ENCODE data around the gene SIRPA.

SIRPA gene

DNA sequence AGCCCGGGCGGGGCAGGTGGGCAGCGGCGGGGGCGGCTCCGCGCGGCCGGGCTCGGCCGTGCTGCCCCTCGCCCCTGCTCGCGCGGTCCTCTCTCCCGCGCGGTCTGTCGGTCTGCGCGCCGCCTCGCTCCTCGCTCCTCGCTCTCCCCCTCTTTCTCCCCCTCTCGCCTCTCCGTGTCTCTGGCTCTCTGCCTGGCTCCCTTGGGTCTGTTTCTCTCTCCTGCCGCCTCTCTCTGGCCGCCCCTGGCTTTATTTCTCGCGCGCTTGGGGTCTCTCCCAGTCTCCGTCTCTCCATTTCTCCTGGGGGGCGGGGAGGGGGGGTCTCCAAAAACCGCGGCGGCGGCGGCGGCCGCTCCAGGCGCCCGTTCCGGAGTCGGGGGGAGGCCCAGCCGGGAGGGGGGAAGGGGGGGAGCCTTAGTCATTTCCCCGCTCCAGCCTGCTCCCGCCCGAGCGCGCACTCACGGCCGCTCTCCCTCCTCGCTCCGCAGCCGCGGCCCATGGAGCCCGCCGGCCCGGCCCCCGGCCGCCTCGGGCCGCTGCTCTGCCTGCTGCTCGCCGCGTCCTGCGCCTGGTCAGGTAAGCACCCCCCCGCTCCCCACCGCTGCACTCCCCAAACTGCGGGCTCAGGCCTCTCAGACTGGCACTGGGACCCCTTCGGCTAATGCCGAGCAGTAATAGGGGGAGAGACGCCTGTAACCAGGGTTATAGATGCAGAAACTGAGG, at the start of gene SIRPA:
Gene SIRPA (plus strand): TSS at position 457 of the 723 bp plus-strand sequence. CDS start 41 bp downstream, at position 498.
- peak in 1 of 2 experiments; percentile 10 for DNase-seq

DNA sequence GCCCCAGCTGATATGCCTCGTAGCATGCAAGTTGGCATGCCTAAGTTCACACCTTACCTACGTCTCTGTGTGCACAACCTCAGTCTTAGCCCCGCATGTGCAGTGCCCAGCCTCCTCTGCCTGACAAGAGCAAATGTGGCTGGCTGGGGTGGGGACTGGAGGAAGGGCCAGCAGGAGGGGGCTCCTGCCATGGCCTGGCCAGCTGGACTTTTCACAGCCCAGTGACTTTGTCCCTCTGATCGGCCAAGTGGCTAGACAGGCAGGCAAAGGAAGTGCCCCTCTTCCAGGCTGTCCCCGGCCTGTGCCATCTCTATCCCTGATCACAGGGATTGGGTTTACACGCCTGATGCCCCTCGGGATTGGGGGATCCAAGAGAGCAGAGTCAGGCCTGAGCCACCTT, 49.5 kb upstream of the SIRPA start:
- no peak for DNase-seq

DNA sequence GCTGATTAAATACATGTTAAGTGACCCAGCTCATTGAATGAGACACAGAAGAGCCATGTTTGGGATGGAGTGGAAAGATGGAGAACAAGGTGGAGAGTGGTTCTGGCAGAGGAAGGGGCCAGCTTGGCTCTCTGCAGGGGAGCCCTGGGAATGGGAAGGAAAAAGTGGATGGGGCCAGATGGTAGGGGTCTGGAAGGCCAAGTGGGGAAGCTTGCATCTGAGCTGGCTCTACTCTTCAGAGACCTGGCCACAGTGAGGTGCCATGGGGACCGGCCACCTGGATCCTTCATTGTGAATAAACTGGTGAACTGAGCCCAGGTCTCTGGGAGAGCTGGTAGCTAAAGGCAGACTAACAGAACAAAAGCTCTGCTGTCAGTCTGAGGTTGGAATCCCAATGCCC, 48.9 kb upstream of the SIRPA start:
- no peak for DNase-seq

DNA sequence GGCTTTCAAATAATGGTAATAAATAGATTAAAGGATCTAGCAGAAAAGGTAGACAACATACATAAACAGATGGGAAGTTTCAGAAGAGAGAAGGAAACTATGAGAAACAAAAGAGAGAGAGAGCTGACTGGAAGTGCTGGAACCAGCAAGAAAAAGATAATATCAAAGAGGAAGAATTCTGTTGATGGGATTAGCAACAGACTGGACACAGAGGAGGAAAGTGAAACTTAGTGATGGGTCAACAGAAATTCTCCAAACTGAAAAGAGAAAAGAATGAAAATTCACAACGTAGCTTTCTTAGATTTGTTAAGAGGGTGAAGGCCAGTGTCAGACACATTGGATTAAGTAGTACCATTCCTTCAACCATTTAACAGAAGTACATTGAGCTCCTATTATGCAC, 48.3 kb upstream of the SIRPA start:
- no peak for DNase-seq

DNA sequence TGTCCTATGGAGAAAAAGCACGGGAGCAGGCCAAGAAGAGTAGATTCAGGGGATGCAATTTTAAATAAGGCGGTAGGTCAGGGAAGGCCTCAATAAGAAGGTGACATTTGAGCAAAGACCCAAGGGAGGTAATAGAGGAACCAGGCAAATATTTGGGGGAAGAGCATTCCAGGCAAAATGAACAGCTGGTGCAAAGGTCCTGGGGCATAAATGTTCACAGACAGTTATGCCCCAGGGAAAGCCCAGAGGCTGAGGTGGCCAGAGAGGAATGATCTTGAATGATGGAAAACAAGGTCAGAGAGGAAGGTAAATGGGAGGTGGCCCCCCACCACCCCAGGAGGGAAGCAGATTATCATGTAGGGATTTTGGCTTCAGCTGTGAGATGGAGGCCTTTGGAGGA, 47.4 kb upstream of the SIRPA start:
- no peak for DNase-seq

DNA sequence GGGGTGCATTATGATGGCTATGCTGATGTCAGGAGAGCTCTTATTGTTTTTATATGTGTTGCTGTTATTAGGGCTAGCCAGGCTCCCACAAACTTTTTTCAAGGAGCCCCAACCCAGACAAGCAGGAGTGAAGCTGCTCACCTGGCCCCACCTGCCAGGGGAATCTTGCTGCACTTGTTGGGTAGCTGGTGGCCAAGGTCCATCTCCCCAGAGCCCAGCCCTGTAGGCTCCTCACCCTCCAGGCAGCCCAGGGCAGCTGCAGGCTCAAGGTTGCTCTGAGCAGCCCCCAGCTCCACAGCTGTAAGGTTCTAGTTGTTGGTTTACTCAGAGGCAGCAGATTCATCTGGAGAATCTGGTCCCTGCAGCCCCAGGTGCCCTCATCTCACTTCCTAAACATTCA, 46.8 kb upstream of the SIRPA start:
- no peak for DNase-seq

DNA sequence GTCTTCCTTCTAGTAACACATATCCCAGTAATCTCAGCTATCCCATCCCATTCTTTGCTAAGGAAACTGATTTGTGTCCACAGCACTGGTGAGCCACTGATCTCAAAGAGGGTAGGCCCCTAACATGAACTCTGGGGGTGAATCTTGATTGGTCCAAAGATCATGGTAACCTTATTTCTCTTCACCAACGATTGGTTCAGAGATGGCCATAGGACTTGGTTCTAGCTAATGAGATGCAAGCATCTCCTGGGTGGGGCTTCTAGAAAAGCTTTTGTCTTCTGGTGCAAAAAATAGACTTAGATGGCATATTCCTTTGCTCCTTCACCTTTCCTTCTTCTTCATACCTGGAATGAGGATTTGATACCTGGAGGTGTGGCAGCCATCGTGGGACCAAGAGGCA, 43.8 kb upstream of the SIRPA start:
- no peak for DNase-seq

DNA sequence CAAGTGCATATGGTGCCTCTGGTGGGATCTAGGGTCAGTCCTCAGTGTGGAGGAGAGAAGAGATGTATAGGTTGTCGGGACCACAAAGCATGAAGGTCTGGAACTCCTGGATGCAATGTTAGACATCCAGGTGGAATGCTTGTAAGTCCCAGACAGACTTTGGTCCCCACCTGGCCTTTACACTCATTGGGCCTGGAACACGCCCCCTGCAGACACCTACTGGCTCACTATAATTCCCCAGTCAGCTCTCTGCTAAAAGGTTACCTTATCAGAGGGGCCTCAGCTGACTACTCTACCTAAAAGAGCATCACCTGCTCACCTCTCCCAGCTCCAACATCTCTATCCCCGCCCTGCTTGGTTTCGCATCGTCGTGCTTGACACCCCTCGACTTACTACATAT, 41.7 kb upstream of the SIRPA start:
- DNase-seq: no peak

DNA sequence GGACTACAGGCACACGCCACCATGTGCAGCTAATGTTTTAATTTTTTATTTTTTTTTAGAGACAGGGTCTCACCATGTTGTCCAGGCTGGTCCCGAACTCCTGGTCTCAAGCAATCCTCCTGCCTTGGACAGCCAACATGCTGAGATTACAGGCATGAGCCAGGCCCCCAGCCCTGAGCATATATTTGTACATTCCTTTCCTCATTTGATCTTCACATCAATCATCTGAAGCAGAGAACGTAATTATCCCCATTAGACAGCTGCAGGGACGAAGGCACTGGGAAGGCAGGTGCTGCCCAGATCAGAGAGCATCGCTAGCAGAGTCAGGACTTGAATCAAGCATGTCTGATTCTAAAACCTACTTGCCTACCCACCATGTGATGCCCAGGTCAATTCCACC, 41.0 kb upstream of the SIRPA start:
- no peak for DNase-seq

DNA sequence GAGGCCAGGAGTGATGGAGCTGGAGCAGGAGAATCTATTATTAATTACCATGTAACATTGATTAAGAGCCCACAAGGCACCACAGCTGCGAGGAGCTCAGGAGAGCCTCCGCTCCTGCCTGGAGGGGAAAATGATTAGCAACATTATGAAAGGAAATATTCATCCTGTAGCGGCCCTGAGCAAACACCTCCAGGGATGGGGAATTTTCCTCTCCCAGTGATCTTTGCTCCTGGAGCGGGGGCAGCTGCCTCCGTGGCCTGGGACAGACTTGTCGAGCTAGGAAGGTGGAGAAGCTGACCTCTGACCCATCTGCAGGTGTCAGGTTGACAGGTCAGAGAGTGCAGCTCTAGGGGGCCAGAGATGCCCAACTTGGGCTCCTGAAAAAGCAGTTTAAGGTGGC, 40.1 kb upstream of the SIRPA start:
- DNase-seq: no peak

DNA sequence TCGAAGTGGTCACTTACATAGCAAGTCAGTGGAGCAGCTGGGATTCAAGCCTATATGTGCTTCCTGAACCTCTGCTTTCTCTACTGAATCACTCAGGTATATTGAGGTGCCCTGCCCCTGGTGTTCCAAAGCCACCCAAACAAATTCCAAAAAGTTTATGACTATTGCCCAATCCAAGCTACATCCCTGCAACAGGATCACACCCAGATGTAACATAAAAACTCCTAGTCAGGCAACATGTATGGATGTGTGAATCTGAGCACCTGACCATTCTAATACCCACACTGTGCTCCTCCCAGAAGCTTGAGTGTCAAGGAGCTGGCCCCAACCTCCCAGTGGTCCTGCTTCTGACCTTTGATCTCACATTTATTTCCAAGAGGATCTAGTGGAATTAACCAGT, 39.5 kb upstream of the SIRPA start:
- no peak for DNase-seq

DNA sequence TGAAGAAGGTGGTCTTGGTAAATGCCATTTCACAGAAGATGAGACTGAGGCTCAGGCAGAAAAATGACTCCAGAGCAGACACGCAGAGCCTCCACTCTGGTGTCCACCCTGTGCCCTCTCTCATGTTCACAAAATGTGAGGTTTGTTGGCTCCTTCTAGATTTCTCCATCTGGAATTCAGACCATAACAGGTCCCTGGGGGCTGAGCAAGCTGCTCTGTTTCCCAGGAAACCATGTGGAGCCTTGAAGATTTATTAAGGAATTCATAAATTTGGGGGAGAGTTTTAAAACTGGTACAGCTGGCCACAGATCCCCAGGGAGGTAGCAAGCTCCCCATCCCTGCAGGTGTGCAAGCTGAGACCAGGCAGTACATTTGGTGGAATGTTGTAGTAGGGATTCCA, 38.8 kb upstream of the SIRPA start:
- DNase-seq: no peak

DNA sequence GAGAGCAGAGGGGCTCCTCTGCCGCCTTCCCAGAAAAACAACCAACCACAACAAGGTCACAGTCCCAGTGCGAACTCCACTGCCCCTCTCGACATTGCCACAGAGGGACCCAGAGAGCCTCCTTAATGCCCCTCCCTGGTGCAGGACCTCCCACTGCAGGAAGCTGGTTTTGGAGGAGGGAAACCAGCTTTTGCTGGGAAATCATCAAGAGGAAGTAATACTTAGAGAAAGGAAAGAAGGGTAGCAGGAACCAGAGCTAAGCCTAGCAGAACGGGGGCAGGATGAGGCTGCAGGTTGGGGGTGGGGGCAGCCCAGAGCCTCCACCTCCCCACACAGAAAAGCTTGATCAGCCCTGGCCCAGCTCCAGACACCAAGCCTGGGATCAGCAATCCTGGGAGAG, 37.7 kb upstream of the SIRPA start:
- DNase-seq: no peak

DNA sequence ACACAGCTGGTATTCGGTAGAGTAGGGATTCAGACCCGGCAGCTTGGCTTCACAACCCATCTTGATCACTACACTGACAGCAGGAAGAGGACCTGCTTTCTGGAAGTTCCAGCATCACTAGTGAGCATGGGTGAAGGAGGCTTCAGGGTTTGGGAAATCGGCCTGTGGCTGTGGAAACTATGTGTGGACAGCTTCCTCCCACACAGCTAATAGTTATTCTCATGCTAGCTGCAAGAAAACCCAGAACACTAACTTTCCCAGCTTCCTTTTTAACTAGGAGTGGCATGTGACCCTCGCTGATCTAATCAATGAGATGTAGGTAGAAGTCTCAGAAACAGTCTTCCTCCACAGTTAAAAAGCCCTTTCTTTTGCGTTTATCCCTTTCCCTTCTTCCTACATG, 36.3 kb upstream of the SIRPA start:
- no peak for DNase-seq

DNA sequence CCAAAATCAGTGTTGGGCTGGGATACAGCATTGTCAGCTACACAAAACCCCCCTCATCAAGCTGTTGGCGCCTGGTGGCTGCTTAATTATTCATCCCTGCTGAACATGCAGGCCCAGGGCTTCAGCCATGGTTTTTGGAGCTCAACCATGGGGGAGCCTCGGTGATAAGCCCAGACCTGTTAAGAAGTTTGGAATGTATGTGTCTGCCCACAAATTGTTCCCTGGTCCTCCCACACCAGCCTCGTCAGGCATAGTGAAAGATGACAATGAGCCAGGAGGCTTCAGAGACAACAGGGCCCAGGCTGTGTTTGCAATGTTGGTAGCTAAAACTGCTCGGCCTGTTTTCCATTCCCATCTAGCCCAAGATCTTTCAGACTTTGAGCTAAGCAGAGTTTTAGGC, 34.8 kb upstream of the SIRPA start:
- DNase-seq: no peak

DNA sequence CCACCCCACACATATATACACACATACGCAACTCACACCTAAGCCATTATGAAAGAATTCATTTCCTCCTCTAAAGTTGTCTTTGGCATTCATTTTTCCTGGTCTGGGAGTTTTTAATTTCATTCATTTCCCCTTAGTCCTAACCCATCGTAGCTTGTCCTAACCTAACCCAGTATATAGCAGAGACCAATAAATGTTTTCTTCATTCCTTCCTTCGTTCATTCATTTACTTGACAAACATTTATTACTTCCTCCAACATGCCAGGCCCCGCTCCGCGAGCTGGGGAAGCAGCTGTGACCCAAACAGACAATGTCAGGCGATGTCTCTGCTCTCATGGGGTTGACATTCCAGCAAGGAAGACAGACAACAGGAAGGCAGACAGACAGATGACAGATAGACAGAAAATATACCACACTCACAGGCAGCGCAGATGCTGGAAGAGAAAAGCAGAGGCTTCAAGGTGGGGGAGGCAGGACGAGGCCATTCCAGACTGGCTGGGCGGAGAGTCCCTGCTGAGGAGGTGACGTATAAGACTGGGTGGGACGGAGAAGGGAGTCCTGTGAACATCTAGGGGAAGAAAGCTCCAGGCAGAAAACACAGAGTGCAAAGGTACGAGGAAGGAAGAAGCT, 33.7 kb upstream of the SIRPA start:
- DNase-seq: no peak

DNA sequence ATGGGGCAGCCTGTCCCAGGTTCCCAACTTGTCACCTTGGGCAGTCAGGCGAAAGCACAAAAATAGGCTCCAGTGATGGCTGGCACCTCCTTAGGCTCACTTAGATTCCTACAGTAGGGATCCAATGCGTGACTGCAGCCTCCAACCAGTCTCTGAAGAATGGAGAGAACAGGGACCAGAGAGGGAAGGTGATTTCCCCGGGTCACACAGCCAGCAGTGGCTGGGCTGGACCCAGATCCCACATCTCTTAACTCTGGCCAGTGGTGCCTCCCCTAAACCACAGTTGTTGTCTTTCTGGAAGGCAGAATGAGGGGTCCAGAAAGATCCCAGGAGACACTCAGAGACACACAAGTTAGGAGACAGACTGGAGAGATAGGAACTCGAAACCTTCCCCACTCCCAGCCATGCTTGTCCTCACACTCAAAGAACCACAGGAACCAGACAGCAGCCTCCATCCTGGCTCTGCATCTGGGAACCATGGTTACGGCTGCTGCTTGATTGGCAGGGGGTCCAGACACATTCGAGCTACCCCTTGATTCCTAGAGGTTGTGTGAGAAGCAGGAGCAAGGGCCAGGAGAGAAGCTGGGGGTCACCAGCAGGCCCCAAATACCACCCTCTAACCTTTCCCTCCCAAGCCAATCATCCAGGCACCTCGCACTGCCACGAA, 33.1 kb upstream of the SIRPA start:
- no peak for DNase-seq

DNA sequence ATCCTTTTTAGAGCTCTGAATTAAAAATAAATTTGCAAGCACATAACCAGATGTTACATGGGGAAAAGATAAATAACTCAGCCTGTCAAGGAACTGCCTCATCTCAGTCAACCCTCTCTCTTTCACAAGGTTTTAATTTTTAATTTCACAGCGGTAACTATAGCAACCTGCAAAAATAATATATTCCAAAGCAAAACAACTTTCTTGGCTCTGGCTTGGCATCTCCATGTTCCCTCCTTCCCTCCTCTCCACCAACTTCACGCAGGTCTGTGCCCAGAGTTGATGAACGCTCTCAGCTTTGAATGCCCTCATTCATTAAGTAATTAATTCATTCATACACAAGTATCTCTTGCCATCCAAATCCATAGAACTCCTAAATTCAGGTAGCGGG, 32.5 kb upstream of the SIRPA start:
- no peak for DNase-seq

DNA sequence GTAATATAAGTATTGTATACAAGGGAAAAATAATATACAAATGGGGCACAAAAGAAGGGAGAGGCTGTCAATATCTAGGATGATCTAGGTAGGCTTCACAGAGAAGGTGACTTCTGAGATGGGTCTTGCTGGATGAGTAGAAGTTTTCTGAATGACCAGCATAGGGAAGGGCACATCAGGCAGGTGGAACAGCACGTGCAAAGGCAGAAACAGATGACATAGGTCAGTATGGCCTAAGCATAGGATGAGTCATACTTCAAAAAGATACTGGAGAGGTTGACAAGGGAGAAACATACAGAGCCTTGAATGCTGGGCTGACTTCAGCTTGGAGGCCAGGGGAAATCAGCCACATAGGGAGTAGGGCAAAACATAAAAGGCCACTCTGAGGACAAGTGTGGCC, 31.9 kb upstream of the SIRPA start:
- DNase-seq: no peak

DNA sequence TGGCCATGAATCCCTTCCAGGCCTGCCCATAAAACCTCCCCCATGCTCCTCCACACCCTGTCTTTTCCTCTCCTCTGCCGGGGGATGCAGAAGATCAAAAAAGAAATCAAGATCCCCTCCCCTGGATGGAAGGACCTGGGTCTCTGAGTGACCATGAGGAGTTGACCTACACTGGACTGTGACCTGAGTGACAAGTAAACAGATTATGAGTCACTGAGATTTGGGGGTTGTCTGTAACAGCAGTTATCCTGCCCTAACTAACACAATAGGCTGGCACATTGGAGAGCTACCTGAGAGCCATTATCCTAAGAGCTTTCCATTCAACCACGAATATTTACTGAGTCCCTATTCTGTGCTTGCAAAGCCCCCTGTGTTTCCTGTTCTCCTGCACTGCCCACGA, 28.4 kb upstream of the SIRPA start:
- no peak for DNase-seq

DNA sequence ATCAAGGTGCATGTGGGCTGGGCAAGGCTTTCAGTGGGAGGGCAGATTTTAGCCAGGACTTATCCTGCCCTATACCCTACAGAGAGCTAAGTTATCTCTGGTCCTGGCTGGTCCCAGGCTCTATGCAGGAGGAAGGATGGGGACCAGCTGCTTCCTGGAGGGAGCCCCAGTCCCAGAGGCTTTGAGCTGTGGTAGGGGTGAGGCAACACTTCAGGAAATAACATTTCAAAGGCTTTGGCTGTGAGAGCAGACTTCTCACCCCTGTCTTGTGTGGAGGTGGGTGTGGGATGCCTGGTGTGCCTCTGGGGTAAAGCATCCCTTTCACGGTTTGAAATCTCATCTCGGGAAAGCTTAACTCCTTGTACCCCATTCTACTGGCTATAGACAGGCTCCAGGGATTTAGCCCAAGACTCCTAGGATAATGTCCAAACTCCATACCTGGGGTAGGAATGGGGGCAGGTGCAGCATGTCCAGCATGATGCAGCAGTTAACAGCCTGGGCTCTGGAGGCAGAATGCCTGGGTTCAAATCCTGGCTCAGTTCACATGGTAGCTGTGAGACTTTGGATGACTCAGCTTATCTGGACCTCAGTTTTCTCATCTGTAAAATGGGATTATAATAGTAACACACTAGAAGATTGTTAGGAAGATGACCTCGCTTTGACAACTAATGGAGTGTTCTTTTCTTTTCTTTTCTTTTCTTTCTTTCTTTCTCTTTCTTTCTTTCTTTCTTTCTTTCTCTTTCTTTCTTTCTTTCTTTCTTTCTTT, 27.5 kb upstream of the SIRPA start:
- DNase-seq: no peak

DNA sequence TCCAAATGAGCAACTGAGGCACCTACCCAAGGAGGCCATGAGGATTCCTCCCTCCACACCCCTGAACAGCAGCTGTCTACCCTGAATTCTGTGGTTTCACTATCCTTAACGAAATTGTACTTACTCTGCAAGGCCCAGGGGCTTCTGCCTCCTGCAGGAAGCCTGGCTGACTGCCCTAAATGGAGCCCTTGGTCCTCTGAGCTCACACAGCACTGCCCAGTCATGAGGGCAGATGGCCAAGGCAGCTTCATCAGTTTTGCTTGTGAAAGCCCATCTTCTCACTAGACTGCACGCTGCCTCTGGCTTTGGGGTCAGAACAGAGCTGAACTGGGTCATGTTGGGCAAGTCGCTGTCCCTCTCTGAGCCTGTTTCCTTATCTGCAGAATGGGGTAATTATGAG, 26.4 kb upstream of the SIRPA start:
- no peak for DNase-seq

DNA sequence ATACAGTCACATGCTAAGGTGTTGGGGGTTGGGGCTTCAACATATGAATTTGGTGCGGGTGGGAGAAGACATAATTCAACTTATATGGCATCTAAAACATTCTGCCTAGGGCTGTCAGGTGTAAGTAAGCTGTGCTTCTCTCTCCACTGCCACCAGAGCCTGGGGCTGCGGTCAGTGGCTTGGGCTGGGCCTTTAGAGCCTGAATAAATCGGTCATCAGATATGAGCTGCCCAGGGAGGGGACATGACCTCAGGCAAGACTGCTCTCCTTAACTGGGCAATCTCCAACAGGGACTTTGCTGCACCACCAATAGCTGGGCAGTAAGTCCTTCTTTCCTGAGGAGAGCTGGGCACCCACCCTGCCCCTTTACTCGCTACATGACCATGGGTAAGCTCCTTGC, 24.9 kb upstream of the SIRPA start:
- DNase-seq: no peak
